Activated gamma-delta T cell treated with Interleukin-2 at 50 U/mL for 16 hours (primary cell): ENCODE data around the gene ABRACL.
A peak's percentile ranks its signal among the peaks of the same experiment; 100 is the strongest.
"Not testable (repeated sequence)": the region's sequence is repeated elsewhere in the genome, so short reads cannot be mapped to it uniquely, and the experiment has no call there.

ENCODE experiments used
- DNase-seq: peaks from one replicate; pipeline ENCODE4 v3.0.0-alpha.2; 2020

ABRACL gene

GRCh38 chr6:139028658-139029469, at the start of gene ABRACL:
TSS of gene ABRACL (plus strand) at chr6:139028745. CDS start at chr6:139034161, 5,416 bp downstream.
- DNase-seq, result peak; percentile 67

GRCh38 chr6:138979365-138979764, 49.2 kb upstream of the ABRACL start:
- DNase-seq, result no peak

- no peak for DNase-seq
Measured at GRCh38 chr6:138979813-138980668, 48.5 kb upstream of the ABRACL start.

- no peak for DNase-seq
Measured at GRCh38 chr6:138981416-138981815, 47.1 kb upstream of the ABRACL start.

GRCh38 chr6:138986578-138986977, 42.0 kb upstream of the ABRACL start:
- no peak for DNase-seq

GRCh38 chr6:138987080-138987642, 41.4 kb upstream of the ABRACL start:
- DNase-seq, result no peak

- DNase-seq, result peak; percentile 89
Measured at GRCh38 chr6:138987643-138988468, 40.7 kb upstream of the ABRACL start, which contains the start of gene REPS1. TSS of gene REPS1 (minus strand) at chr6:138988253. CDS start at chr6:138987682, 571 bp downstream.

GRCh38 chr6:138988469-138988834, 40.1 kb upstream of the ABRACL start:
- DNase-seq, result peak; percentile 13

- DNase-seq, result no peak
Measured at GRCh38 chr6:138989098-138989983, 39.2 kb upstream of the ABRACL start.

GRCh38 chr6:138991206-138991605, 37.3 kb upstream of the ABRACL start:
- no peak for DNase-seq

GRCh38 chr6:138992965-138993364, 35.6 kb upstream of the ABRACL start:
- not testable (repeated sequence) for DNase-seq

GRCh38 chr6:138993410-138993809, 35.1 kb upstream of the ABRACL start:
- DNase-seq, result not testable (repeated sequence)

GRCh38 chr6:138996524-138996923, 32.0 kb upstream of the ABRACL start:
- DNase-seq, result no peak

- DNase-seq, result no peak
Measured at GRCh38 chr6:138997136-138997535, 31.4 kb upstream of the ABRACL start.

GRCh38 chr6:138999949-139000725, 28.4 kb upstream of the ABRACL start:
- no peak for DNase-seq

GRCh38 chr6:139003751-139004150, 24.8 kb upstream of the ABRACL start:
- no peak for DNase-seq

GRCh38 chr6:139006477-139006876, 22.1 kb upstream of the ABRACL start:
- DNase-seq, result no peak

- no peak for DNase-seq
Measured at GRCh38 chr6:139007428-139007827, 21.1 kb upstream of the ABRACL start.

GRCh38 chr6:139008117-139008516, 20.4 kb upstream of the ABRACL start:
- DNase-seq, result no peak

GRCh38 chr6:139010674-139011073, 17.9 kb upstream of the ABRACL start:
- DNase-seq, result no peak

- DNase-seq, result no peak
Measured at GRCh38 chr6:139011980-139012379, 16.6 kb upstream of the ABRACL start.
